Neuron (in vitro differentiated cells): ENCODE data around the gene PEMT.
"Not testable (repeated sequence)": the region's sequence is repeated elsewhere in the genome, so short reads cannot be mapped to it uniquely, and the experiment has no call there.

Experiments
- H2AFZ ChIP-seq: one replicate; pipeline ENCODE4 v1.6.1; 2013; ENCODE audit warnings: low read depth, mild to moderate bottlenecking, inconsistent platforms, low read length, moderate library complexity
- H3K27me3 ChIP-seq: one replicate; pipeline ENCODE4 v1.6.1; 2013; ENCODE audit warnings: low read length; ENCODE audit not compliant: insufficient read depth
- H3K36me3 ChIP-seq: one replicate; pipeline ENCODE4 v1.6.1; 2013; ENCODE audit warnings: low read length; ENCODE audit not compliant: insufficient read depth
- H3K4me1 ChIP-seq: one replicate; pipeline ENCODE4 v1.6.1; 2013; ENCODE audit warnings: low read length; ENCODE audit not compliant: insufficient read depth
- H3K4me3 ChIP-seq: 2 replicates; pipeline ENCODE4 v1.5.1; 2013; ENCODE audit warnings: mild to moderate bottlenecking, low read length, moderate library complexity
- H3K9me3 ChIP-seq: one replicate; pipeline ENCODE4 v1.6.1; 2013; ENCODE audit warnings: low read length

The PEMT gene

GRCh38 chr17:17466511-17466910 lies 125.0 kb downstream of the PEMT start:
- no peak overlapping the region for H2AFZ ChIP-seq
- peaks cover 9% of the 10 kb centered on the region for H3K4me1 ChIP-seq
- H3K9me3 ChIP-seq, result peaks cover 2% of the 10 kb centered on the region
- no peaks in the 10 kb centered on the region for H3K36me3 ChIP-seq
- H3K4me3 ChIP-seq, result no peak overlapping the region
- H3K27me3 ChIP-seq, result peaks cover 2% of the 10 kb centered on the region

- not testable (repeated sequence) for H3K4me3 ChIP-seq, H3K27me3 ChIP-seq, H3K4me1 ChIP-seq, H3K36me3 ChIP-seq, H3K9me3 ChIP-seq, H2AFZ ChIP-seq
Observed at GRCh38 chr17:17465878-17466277, 125.6 kb downstream of the PEMT start.

GRCh38 chr17:17463821-17464220 lies 127.7 kb downstream of the PEMT start:
- peaks cover 2% of the 10 kb centered on the region for H3K27me3 ChIP-seq

GRCh38 chr17:17462048-17462824 lies 129.3 kb downstream of the PEMT start:
- peaks cover 3% of the 10 kb centered on the region for H3K4me1 ChIP-seq
- H3K9me3 ChIP-seq, result no peaks in the 10 kb centered on the region
- H2AFZ ChIP-seq, result no peak overlapping the region
- H3K4me3 ChIP-seq, result no peak overlapping the region
- H3K36me3 ChIP-seq, result no peaks in the 10 kb centered on the region
- H3K27me3 ChIP-seq, result peaks cover 2% of the 10 kb centered on the region

More at GRCh38 chr17:17463821-17464220, 127.7 kb downstream of the PEMT start:
- Histone ChIP-seq H3K4me1 (peaks cover 9% of the 10 kb centered on the region), H2AFZ (no peak overlapping the region), H3K4me3 (no peak overlapping the region), H3K9me3 (no peaks in the 10 kb centered on the region), H3K36me3 (no peaks in the 10 kb centered on the region)

GRCh38 chr17:17460038-17460437 lies 131.5 kb downstream of the PEMT start:
- H3K36me3 ChIP-seq, result no peaks in the 10 kb centered on the region
- no peak overlapping the region for H2AFZ ChIP-seq
- no peaks in the 10 kb centered on the region for H3K4me1 ChIP-seq
- H3K9me3 ChIP-seq, result no peaks in the 10 kb centered on the region
- no peak overlapping the region for H3K4me3 ChIP-seq
- H3K27me3 ChIP-seq, result no peaks in the 10 kb centered on the region

GRCh38 chr17:17457680-17458079 lies 133.8 kb downstream of the PEMT start:
- no peaks in the 10 kb centered on the region for H3K27me3 ChIP-seq
- H2AFZ ChIP-seq, result no peak overlapping the region
- no peaks in the 10 kb centered on the region for H3K4me1 ChIP-seq
- no peaks in the 10 kb centered on the region for H3K36me3 ChIP-seq
- H3K9me3 ChIP-seq, result no peaks in the 10 kb centered on the region
- no peak overlapping the region for H3K4me3 ChIP-seq

GRCh38 chr17:17456251-17456650 lies 135.3 kb downstream of the PEMT start:
- Histone ChIP-seq H2AFZ (no peak overlapping the region), H3K4me3 (no peak overlapping the region), H3K4me1 (no peaks in the 10 kb centered on the region), H3K27me3 (no peaks in the 10 kb centered on the region), H3K9me3 (no peaks in the 10 kb centered on the region), H3K36me3 (no peaks in the 10 kb centered on the region)
